Kidney glomerular epithelial cell (primary cell): ENCODE data around the gene LRRC34.
A peak's percentile ranks its signal among the peaks of the same experiment; 100 is the strongest.

Experiments
- DNase-seq: peaks from one replicate; lab custom pipeline; 2025; lab: John Stamatoyannopoulos, UW

LRRC34 gene

DNA sequence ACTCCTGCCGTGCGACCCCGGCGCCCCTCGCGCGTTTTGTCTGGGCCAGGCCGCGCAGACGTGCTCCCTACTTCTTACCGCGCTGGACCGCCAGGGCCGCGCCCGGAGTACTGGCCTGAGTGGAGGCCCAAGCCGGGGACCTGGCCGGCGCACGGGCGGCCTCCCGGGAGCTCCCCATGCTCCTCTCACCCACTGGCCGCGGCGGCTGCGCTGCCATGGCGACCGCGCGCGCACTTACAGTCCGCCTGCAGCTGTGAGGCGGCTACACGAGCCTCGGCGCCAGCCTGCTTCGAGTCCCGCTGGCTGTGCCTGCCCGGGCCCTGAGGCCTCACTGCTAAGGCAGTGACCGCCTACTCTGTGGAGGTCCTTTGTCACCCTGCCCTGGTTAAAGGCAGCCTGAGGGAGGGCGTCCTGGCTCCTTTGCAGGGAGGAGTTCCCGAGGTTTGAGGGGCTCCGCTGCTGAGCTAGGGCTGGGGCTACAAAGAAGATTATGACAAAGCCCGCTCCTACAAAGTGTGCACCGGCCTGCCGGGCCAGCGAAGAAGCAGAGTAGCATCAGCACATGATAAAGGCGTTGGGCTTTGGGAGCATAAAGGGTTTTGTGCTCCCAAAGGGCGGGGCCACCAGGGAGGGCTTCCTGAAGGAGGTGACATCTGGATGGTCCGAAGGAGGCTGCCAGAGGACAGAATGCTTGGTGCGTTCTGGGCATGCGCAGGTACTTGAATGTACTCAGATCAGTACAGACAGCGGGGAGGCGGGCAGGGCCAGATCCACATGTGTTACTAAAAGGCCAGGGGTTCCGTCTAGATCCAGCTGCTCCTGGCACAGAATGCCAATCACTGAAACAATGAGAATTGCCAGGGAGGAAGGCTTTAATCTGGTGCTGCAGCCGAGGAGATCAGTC, at the start of gene LRRC34, which contains the start of gene LRRIQ4:
LRRC34 (minus strand) TSS at position 573 of the 904 bp plus-strand sequence; CDS start at position 217, 356 bp downstream.
LRRIQ4 (plus strand) TSS at position 539 of the 904 bp plus-strand sequence. CDS start 9,052 bp downstream, outside the sequence.
- DNase-seq = peak; percentile 33

DNA sequence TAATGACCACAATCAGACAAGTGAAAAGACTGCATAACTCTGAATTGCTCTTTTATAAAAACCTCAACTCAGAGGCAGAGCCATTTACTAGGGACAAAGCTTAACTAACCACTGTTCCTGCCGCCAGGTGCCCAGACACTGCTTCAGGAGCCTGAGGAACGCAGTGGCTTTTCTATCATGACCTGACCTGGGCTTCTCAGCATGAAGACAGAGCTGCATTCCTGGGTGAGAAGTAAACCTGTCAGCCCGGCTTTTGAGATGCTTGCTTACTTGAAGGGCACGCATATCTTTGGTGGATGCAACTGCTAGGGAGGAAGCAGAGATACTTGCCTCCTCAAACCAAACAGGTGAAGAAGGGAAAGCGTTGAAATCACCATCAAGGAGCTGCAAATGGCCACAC, 49.2 kb upstream of the LRRC34 start:
- no peak for DNase-seq

DNA sequence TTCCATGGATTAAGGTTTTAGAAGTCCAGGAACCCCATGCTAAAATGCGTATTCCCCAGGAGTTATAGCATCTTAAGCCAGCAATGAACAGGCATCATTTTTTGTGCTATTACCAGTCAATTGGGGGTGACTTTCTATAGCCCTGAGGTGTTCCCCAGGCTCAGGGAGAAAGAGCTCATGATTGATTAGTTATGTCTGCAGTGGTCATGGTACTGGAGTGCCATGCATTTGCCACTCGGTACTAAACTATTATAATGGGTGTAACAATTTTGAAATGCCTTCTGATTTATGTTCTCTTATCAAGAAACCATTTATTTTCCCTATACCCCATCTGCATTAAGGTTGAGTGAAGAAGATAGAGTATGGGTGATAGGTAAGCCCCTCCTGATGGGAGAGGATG, 45.1 kb upstream of the LRRC34 start:
- no peak for DNase-seq

GRCh38 chr3:169855514-169855913, 42.8 kb upstream of the LRRC34 start:
- DNase-seq = no peak

GRCh38 chr3:169850618-169851017, 37.9 kb upstream of the LRRC34 start:
- no peak for DNase-seq

GRCh38 chr3:169848741-169849140, 36.0 kb upstream of the LRRC34 start:
- DNase-seq = no peak

GRCh38 chr3:169847896-169848295, 35.2 kb upstream of the LRRC34 start:
- DNase-seq = no peak

DNA sequence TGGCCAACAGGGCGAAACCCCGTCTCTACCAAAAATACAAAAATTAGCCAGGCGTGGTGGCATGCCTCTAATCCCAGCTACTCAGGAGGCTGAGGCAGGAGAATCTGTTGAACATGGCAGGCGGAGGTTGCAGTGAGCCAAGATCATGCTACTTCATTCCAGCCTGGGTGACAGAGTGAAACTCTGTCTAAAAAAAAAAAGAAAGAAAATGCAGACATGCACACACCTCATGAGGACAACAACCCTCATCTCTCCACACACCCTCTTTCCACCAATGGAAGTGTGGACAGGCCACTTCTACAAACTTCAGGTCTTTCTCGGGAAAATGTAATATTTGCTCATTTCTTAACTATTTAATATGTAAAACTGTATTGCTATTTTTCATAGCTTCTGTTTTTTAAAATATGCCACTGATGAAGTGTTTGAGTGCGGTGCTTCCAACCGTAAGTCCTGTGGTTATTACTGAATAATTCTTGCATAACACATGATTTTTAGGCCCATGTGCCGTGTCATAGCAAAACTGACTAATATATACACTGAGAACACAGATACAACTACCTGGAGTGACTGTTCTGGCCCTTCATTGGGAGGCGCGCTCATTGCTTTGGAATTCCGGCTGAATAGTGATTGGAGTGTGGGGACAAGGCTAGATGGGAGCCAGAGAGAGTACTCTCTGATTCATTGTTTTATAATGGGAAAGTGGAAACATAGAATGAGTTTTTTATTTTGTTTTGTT, 33.9 kb upstream of the LRRC34 start:
- peak; percentile 94 for DNase-seq

GRCh38 chr3:169842960-169843359, 30.3 kb upstream of the LRRC34 start:
- DNase-seq = no peak

GRCh38 chr3:169841171-169841570, 28.5 kb upstream of the LRRC34 start:
- DNase-seq = peak; percentile 28

DNA sequence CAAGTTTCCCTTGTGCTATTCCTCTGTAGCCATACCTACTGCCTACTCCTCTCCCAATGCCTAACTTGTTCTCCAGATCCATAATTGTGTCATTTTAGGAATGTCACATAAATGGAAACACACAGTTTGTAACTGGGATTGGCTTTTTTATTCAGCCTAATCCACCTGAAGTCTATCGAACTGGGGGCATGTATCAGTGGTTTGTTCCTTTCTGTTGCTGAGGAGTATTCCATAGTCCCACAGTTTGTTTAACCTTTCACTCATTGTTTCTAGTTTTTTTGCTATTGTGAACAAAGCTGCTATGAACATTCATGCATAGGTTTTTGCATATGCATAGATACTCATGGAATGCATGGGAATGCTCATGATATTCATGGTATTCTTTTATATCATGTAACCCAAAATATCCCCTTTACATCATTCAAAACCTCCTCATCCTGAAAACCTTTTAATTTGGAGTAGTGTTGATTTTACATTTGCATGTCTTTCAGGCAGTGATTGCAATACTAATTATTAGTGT, 25.9 kb upstream of the LRRC34 start:
- no peak for DNase-seq

DNA sequence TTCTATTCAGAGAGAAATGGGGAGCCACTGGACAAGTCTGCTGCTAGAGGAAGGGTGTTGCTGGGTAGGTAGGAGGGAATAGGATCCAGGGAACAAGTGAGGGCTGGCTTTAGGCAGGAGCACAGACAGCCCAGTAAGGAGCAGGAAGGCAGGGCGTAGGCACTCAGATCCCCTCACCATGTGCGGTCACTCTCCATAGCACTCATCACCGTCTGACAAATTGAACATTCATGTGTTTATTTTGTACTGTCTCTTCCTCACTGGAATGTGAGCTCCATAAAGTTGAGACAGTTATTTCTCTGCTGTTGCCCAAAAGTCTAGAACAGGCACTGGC, 24.2 kb upstream of the LRRC34 start:
- DNase-seq = no peak

DNA sequence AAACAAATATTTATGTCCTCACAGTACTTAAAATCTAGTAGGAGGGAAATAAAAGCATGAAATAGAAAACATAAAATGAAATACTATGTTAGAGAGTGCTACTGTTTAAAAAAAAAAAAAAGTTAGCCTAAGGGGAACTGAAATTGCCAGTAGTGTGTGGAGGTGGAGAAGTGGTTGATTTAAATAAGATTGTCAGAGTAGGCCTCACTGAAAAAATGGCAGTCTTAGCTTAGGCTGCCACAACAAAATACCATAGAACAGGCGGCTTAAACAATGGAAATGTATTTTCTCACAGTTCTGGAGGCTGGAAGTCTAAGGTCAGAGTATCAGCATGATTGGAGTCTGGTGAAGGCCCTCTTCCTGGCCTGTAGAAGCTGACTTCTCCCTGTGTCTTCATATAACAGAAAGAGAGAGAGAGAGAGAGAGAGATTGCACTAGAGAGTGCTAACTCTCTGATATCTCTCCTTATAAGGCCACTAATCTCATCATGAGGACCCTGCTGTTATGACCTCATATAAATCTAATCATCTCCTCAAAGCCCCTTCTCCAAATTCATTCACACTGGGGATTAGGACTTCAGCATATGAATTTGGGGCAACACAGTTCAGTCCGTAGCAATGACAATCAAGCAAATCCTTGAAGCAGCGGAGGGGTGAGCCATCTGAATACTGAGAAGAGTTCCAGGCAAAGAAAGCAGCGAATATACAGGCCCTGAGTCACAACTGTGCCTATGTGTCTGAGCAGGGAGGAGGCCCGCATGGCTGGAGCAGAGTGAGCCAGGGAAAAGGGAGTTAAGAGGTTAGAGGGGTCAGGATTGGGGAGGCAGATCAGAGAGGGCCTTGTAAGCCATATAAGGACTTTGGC, 23.6 kb upstream of the LRRC34 start:
- peak; percentile 34 for DNase-seq

- no peak for DNase-seq
These were observed 22.8 kb upstream of the LRRC34 start for GRCh38 chr3:169835533-169835932.

DNA sequence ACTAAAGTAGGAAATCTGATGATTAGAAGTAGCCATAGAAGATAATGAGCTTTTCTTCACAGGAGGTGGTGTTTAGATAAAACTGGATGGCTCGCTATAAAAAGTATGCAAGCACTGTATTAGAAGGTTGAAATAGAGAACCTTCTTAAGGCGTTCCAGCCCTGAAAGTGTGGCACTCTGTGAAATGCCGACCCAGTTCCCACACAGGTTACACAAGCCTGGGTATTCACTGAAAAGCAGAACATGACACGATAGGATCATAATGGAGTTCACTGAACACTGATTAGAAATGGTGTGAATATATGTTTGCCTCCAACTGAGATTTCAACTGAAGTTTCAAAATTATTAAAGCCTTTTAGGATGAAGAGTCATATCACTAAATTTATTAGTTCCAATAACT, 15.0 kb upstream of the LRRC34 start:
- DNase-seq = no peak

GRCh38 chr3:169825316-169825715, 12.6 kb upstream of the LRRC34 start:
- DNase-seq = no peak

GRCh38 chr3:169822983-169823382, 10.3 kb upstream of the LRRC34 start:
- no peak for DNase-seq

DNA sequence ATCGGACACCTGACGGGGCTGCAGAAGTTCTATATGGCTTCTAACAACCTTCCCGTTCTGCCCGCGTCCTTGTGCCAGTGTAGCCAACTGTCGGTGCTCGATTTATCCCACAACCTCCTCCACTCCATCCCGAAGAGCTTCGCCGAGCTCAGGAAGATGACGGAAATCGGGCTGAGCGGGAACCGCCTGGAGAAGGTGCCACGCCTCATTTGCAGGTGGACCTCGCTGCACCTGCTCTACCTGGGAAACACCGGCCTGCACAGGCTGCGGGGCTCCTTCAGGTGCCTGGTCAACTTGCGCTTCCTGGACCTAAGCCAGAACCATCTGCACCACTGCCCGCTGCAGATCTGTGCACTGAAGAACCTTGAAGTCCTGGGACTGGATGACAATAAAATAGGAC, 9.8 kb upstream of the LRRC34 start:
- no peak for DNase-seq

GRCh38 chr3:169822091-169822490, 9.4 kb upstream of the LRRC34 start:
- no peak for DNase-seq

- DNase-seq = peak; percentile 73
These were observed 5.6 kb upstream of the LRRC34 start for GRCh38 chr3:169818316-169818715.

DNA sequence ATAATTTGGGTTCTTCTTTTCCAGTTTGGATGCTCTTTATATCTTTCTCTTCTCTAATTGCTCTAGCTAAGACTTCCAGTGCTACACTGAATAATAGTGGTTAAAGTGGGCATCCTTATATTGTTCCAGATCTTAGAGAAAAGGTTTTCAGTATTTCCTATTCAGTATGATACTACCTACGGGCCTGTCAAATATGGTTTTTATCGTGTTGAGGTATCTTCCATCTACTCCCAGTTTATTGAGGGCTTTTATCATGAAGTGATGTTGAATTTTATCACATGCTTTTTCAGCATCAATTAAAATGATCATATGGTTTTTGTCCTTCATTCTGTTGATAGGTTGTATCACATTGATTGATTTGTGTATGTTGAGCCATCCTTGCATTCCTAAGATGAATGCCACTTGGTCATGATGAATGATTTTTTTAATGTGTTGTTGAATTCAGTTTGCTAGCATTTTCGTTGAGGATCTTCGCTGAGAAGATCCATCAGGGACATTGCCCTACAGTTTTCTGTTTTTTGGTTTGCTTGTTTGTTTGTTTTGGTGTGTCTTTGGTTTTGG, 3.0 kb upstream of the LRRC34 start:
- DNase-seq = no peak
